HTERT RPE-1 (cell line): Measurements from ENCODE around the gene MADD.

Experiments
- in situ Hi-C: fragments of 300-500 bp; cut with MboI; formaldehyde crosslinking; loops from 4 replicates; pipeline ENCODE4 v1.14.3; 2020; ENCODE audit warnings: low sequenced_read_pairs

Gene MADD

DNA sequence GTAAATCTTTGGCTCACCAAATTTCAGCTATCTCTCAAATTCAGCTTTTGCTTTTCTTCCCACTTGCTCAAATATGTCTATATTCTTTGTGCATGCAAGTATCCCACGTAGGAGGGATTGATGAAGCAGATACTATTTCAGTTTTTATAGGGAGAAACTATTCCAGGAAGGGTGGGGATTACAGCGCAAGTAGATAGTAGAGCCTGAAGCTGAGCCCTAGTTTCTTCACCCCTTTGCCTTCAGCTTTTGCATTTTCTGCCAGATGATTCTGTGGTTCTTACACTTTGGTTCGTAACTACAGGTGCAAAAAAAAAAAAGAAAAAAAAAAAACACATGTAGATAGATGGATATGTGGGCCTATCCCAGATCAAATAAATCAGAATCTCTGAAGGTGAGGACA is 18.2 kb upstream of the MADD start:
- in situ Hi-C loops: no loop called here

DNA sequence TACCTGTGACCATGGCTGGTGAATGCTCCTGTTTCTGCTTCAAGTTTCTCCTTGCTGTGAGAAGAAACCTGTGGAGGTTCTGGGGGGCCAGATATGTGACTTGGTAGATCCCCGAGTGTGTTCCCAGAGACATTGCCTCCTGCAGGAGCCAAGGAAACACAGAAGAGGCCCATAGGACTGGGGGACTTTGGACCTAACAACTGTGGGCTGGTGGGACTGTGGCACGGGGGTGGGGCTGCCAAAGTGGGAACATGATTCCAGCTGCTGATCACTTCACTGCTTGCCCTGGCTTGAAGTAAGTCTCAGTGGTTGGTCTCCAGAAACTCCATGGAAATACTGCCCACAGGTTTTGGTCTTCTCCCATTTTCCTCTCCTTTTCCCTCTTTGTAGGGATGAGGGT is 16.3 kb upstream of the MADD start:
- in situ Hi-C loops: no loop called here

DNA sequence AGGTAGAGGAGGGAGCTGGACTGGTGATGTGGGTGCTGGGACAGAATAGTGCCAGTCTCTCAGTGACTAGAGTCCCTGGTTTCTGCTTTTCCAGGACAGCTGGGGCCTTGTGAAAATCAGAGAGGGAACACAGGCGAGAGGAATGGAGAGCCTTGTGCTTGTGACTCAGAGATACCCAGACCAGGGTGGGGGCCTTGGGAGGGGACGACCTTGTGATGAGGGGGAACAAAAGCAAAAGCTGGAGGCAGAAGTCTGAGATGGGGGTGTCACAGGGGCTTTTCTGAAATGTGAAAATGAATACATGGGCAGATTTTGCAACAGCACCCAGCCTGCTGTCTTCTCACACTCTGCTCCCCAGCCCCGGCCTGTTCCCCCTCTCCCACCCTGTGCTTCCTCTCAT is 15.5 kb upstream of the MADD start:
- in situ Hi-C loops: no loop called here

GRCh38 chr11:47256374-47256773 is 13.6 kb upstream of the MADD start:
- in situ Hi-C loops: no loop called here

DNA sequence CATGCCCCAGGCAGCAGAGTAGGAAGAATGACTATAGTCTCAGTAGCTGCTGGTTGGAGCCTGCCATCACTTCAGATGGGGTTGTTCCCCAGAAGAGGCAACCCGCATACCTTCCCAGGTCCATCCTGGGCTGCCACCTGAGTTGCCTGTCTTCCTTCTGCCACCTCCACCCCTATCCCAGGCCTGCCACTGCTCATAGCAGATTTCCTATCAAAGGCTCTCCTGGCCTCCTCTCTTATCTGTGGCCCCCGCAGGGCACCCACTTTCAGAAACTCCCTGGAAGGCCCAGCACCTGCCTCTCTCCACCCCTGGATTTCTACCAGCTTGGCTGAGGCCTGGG is 12.8 kb upstream of the MADD start:
- in situ Hi-C loops: no loop called here

GRCh38 chr11:47257517-47258316 is 12.2 kb upstream of the MADD start, which contains the start of gene NR1H3:
NR1H3 (plus strand) TSS chr11:47257996; CDS start chr11:47259217, 1,221 bp downstream.
- in situ Hi-C loops: no loop called here

DNA sequence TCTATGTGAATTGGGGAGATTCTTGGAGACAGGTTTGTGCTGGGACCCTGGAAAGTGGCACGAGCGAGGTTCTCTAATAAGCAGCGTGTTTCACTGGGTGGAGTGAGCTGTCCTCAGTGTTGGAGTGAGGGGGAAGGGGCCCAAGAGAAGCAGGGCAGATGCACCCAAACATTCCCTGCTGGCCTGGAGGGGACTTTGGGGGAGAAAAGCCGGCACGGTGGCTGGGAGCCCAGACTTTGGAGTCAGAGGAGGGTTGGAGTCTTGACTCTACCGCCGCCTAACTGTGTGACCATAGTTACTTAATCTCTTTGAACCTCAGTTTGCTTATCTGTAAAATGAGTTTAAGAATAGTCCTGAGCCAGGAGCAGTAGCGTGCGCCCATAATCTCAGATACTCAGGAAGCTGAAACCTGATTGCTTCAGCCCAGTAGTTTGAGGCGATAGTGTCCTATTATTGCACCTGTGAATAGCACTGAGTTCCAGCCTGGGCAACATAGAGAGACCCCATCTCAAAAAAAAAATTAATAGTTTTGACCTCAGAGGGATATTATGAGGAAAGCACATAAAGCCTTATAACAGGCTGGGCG is 11.5 kb upstream of the MADD start:
- in situ Hi-C loops: no loop called here

- in situ Hi-C loops: no loop called here
Measured at GRCh38 chr11:47259232-47259977, 10.5 kb upstream of the MADD start.

DNA sequence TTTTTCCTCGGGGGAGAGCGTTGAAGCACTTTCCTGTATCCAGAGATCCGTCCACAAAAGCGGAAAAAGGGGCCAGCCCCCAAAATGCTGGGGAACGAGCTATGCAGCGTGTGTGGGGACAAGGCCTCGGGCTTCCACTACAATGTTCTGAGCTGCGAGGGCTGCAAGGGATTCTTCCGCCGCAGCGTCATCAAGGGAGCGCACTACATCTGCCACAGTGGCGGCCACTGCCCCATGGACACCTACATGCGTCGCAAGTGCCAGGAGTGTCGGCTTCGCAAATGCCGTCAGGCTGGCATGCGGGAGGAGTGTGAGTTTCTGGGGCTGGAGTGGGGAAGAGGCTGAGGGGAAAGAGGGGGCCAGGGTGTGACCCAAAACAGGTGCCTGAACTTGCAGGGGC is 9.6 kb upstream of the MADD start:
- in situ Hi-C loops: no loop called here

GRCh38 chr11:47261291-47261800 is 8.6 kb upstream of the MADD start:
- in situ Hi-C loops: no loop called here

- in situ Hi-C loops: no loop called here
Measured at GRCh38 chr11:47264119-47264518, 5.8 kb upstream of the MADD start.

DNA sequence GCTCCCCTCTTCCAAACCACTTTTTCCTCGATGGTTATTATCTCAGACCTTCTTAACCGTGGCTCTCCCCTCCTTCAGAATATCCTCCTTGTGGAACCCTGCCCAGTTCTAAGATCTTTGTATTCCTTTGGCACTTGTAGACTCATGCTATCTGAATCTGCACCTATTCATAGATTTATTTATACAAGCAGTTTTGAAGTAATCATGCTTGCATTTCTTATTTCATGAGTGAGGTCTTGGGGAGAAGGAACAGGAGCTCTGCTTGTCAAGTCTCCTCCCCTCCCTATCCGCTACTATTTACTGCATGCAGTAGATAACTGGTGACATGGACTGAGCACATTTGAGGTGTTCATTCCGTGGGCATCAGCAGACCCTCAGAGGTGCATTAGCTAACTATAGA is 5.4 kb upstream of the MADD start:
- in situ Hi-C loops: no loop called here

DNA sequence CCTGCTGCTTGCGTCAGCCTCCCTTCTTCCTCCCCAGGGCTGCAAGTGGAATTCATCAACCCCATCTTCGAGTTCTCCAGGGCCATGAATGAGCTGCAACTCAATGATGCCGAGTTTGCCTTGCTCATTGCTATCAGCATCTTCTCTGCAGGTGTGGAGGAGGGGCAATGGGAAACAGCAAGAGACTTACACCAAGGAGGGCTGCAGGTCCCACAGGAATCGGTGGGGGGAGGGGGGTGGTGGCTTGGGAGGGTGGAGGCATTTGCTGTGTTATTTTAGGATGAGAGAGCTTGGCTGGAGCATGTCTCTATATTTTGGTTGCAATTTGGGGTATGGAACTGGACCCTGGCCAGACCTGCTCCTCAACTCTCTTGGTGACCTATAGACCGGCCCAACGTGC is 2.1 kb upstream of the MADD start:
- in situ Hi-C loops: no loop called here

GRCh38 chr11:47268448-47269001 is 1.4 kb upstream of the MADD start:
- in situ Hi-C loops: no loop called here

DNA sequence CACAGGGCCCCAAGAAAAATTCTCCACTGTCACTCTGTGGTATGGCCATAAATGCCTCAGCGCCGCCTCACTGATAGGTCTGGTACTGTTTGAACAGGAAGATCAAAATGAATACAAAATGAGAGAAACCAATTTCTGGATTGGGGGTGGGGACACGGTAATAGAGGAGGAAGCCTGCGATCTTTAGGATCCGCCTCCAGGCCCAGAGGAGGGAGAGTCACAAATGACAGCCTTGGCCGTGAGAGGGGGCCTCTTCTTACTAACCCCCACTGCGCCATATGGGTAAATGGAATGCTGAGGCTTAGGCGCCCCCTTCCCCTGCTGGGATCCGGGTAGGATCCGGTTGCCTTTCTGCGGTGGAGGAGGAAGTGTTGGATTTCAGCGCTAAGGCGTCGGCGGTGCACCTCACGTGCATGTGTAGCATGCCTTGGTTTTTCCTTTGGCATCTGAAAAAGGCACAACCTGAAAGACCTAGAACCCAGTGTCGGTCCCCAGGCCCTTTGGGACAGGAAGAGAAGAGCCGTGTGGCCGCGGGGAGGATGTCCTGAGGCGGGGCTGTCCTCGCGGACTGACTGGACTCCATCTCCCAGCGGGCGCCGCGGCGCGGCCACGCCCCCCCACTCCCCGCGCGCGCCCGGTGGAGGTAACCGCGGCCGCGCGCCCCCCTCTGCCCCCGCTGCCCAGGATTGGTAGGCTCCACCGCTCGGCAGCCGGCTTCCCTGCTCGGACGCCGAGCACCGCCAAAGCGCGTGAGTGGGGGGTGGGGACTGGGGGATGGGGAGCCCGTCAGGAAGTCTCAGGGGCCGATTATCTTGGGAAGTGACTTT is 718 bp upstream of the MADD start:
- in situ Hi-C loops: no loop called here

- in situ Hi-C loops: no loop called here
Measured at GRCh38 chr11:47270331-47271271, 668 bp downstream of the MADD start.

- in situ Hi-C loops: no loop called here
Measured at GRCh38 chr11:47271328-47271727, 1.4 kb downstream of the MADD start.

DNA sequence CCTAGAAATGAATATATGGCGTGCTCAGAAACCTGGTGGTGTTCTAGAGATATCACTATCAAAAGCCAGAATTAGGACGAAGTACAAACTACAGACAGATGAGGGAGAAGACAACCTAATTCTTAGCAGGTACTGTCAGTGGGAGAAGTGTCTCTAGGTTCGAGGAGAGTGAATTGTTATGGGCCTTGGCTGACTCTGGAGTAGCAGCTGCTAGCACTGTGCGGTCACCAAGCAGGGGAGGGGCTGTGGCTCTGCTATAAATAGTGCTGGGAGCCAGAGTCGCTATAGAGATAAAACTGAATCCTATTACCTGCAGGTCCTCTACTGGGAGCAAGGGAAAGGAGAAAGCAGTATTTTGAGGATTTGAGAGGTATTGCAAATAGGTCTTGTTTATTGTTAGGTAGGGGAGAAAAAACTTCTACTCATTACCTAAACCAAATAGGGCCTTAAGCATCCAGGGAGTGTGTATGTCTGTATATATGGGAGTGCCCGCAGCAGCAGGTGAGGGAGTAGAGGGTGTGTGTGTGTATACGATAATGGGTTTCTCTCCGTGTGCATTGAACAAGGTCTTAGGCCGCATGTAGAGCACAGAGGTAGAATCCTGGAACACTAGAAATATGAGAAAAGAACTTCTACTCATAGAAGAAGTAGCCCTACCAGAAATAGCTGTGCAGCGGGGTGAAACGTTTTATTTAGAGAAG is 2.2 kb downstream of the MADD start:
- in situ Hi-C loops: no loop called here

- in situ Hi-C loops: no loop called here
Measured at GRCh38 chr11:47272706-47273105, 2.8 kb downstream of the MADD start.
